ENCODE results near the gene RAX2.

DNA sequence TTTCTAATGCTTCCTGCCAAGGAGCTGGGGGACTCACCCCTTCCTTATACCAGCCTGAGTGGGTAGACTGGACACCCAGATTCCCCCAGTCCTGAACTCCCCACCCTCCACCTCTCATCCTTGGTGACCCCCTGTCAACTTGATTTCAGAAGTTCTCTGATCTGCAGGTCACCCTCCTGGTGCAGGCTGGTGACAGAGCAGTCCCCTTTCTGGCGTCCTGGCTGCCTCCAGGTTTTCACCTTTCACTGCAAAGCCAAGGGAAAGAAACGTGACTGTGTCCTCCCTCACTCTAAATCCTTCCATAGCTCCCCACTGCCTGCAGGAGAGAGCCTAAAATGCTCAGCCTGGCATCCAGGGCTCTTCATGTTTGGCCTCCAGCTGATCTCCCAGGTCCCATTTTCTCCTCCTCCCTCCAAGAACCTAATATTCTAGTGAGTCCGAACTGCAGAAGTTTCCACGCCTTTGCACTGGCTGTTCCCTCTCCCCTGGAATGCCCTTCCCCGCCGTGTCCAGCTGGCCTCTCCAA lies 18.2 kb upstream of the RAX2 start:
- TF ChIP-seq, protein P1, sequence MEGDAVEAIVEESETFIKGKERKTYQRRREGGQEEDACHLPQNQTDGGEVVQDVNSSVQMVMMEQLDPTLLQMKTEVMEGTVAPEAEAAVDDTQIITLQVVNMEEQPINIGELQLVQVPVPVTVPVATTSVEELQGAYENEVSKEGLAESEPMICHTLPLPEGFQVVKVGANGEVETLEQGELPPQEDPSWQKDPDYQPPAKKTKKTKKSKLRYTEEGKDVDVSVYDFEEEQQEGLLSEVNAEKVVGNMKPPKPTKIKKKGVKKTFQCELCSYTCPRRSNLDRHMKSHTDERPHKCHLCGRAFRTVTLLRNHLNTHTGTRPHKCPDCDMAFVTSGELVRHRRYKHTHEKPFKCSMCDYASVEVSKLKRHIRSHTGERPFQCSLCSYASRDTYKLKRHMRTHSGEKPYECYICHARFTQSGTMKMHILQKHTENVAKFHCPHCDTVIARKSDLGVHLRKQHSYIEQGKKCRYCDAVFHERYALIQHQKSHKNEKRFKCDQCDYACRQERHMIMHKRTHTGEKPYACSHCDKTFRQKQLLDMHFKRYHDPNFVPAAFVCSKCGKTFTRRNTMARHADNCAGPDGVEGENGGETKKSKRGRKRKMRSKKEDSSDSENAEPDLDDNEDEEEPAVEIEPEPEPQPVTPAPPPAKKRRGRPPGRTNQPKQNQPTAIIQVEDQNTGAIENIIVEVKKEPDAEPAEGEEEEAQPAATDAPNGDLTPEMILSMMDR (IDR thresholded peaks at IDR 0.05 in 8 of 11, conservative IDR thresholded peaks at IDR 0.05 in 3 of 11): no peak
- no peak for TF ChIP-seq POLR2A (IDR thresholded peaks at IDR 0.05)
- no peak for TF ChIP-seq POLR2AphosphoS5 (IDR thresholded peaks at IDR 0.05)
